Transverse colon (tissue), 4 donors: ENCODE data around the gene PRSS57. TPM values are rescaled to one million over a fixed set of nuclear protein-coding genes. Genes with fewer than 3 reads are reported as not detected.

ENCODE experiments used
- DNase-seq: peaks from one replicate; pipeline ENCODE4 v3.0.0-alpha.2; 2019
- H3K27ac ChIP-seq, 4 donors: fragments of 200-600 bp; sonication (generic); 2 replicates each; pipeline ENCODE4 v1.5.1; 2016 to 2018; ENCODE audit warnings: inconsistent platforms in 4 of 4
- H3K27me3 ChIP-seq: fragments of 200-600 bp; sonication (generic); 2 replicates; pipeline ENCODE4 v1.5.1; 2017; ENCODE audit warnings: inconsistent platforms
- H3K36me3 ChIP-seq, 4 donors: fragments of 200-600 bp; sonication (generic); 2 replicates each; pipeline ENCODE4 v1.5.1; 2017 to 2019; ENCODE audit warnings: inconsistent platforms in 4 of 4
- H3K4me1 ChIP-seq, 4 donors: fragments of 200-600 bp; sonication (generic); 2 replicates each; pipeline ENCODE4 v1.5.1; 2017 to 2020; ENCODE audit warnings: inconsistent platforms in 4 of 4
- H3K4me3 ChIP-seq, 4 donors: fragments of 200-600 bp; sonication (generic); 1 replicate in 1 of 4; 2 replicates in 3 of 4; pipeline versions ENCODE4 v1.5.1 to v1.6.1; 2017 to 2019; ENCODE audit warnings: inconsistent platforms in 4 of 4
- H3K9me3 ChIP-seq, 2 donors: fragments of 200-600 bp; sonication (generic); 2 replicates each; pipeline ENCODE4 v1.5.1; 2017 to 2019; ENCODE audit warnings: inconsistent platforms in 2 of 2
- EP300 ChIP-seq: sonication (generic); formaldehyde crosslinking; IDR thresholded peaks from one replicate; pipeline ENCODE4 v1.6.1; 2017; ENCODE audit warnings: antibody characterized with exemption, low read depth
- POLR2A ChIP-seq: fragments of 450-650 bp; IDR thresholded peaks from one replicate; pipeline ENCODE4 v1.6.1; 2016; ENCODE audit warnings: antibody characterized with exemption, mild to moderate bottlenecking, moderate library complexity
- POLR2AphosphoS5 ChIP-seq, 3 donors: sonication (generic); formaldehyde crosslinking; IDR thresholded peaks; one replicate each; pipeline ENCODE4 v1.6.1; 2016; ENCODE audit warnings: antibody characterized with exemption in 3 of 3
- WGBS, 2 donors: methylation state at CpG; one replicate each; pipeline ENCODE4 v1.1.5; 2018; ENCODE audit warnings: low coverage in 1 of 2; 5-methylcytosine and 5-hydroxymethylcytosine counted together
- in situ Hi-C, 4 donors: fragments of 200-750 bp; cut with MboI; loops; one replicate each; pipeline versions ENCODE4 v1.15.0 to v1.15.1; 2017; ENCODE audit warnings: low sequenced_read_pairs in 3 of 4, low pct_ligation_motif_present in 1 of 4, low pct_unique_long_range_greater_than_20kb in 1 of 4
- intact Hi-C: fragments of 100-400 bp; cut with DNase I; formaldehyde crosslinking; loops from one replicate; pipeline ENCODE4 v1.15.1; 2023; ENCODE audit warnings: low total_unique reads
- total RNA-seq, 4 donors: library from RNA; depleted of rRNA; stranded (reverse); fragments of >200 nt; gene quantifications; one replicate each; pipeline ENCODE4 v1.1.0, GENCODE V29; 2016
- TF ChIP-seq, protein P1 (sequence below), 5 experiments: fragments of 200-600 bp in 3 of 5; fragments of 450-650 bp in 2 of 5; sonication (generic) in 3 of 5; IDR thresholded peaks; 1 replicate in 2 of 5; 2 replicates in 3 of 5; pipeline ENCODE4 v1.5.1; 2016 to 2017; ENCODE audit warnings: antibody characterized with exemption in 5 of 5, inconsistent platforms in 3 of 5, mild to moderate bottlenecking in 2 of 5, moderate library complexity in 1 of 5

Gene PRSS57
- total RNA-seq, 4 donors from 2014 or later = not detected

GRCh38 chr19:728011-728410 lies 32.8 kb upstream of the PRSS57 start:
- no peak for DNase-seq
- TF ChIP-seq POLR2AphosphoS5 (IDR thresholded peaks at IDR 0.05) = peak in 2 of 3 donors; percentile 15 to 16
- no peak for TF ChIP-seq EP300
- intact Hi-C loops (no loop called here), in situ Hi-C loops (no loop called here)
- H3K4me1 ChIP-seq = no peaks in the 10 kb centered on the region
- H3K27ac ChIP-seq = peak overlapping the region; percentile 24 to 48 (median 30)
- H3K4me3 ChIP-seq = no peak overlapping the region
- H3K9me3 ChIP-seq = no peaks in the 10 kb centered on the region
- 49% methylated on average over 15 of the region's 26 CpGs; no CpG with 5 or more reads in 1 of the 2 donors for WGBS, 2 donors
- peaks cover under 1% of the 10 kb centered on the region for H3K27me3 ChIP-seq
- no peaks in the 10 kb centered on the region for H3K36me3 ChIP-seq

GRCh38 chr19:726993-727956 lies 32.0 kb upstream of the PRSS57 start:
- Histone ChIP-seq H3K27ac (peak overlapping the region; percentile 24 to 48 (median 30)), H3K27me3 (peaks cover 7% of the 10 kb centered on the region), H3K4me1 (peaks cover 0 to 4% (median 0%) of the 10 kb centered on the region in 4 donors), H3K9me3 (no peaks in the 10 kb centered on the region), H3K36me3 (no peaks in the 10 kb centered on the region), H3K4me3 (no peak overlapping the region)
- intact Hi-C loops = no loop called here
- 74 to 83% methylated on average over 2 to 43 of the region's 43 CpGs for WGBS, 2 donors
- DNase-seq = no peak
- in situ Hi-C loops = no loop called here
- no peak for TF ChIP-seq EP300
- TF ChIP-seq POLR2A = no peak
- TF ChIP-seq, protein P1, sequence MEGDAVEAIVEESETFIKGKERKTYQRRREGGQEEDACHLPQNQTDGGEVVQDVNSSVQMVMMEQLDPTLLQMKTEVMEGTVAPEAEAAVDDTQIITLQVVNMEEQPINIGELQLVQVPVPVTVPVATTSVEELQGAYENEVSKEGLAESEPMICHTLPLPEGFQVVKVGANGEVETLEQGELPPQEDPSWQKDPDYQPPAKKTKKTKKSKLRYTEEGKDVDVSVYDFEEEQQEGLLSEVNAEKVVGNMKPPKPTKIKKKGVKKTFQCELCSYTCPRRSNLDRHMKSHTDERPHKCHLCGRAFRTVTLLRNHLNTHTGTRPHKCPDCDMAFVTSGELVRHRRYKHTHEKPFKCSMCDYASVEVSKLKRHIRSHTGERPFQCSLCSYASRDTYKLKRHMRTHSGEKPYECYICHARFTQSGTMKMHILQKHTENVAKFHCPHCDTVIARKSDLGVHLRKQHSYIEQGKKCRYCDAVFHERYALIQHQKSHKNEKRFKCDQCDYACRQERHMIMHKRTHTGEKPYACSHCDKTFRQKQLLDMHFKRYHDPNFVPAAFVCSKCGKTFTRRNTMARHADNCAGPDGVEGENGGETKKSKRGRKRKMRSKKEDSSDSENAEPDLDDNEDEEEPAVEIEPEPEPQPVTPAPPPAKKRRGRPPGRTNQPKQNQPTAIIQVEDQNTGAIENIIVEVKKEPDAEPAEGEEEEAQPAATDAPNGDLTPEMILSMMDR (IDR thresholded peaks at IDR 0.05) = no peak
- no peak for TF ChIP-seq POLR2AphosphoS5 (IDR thresholded peaks at IDR 0.05)

- WGBS, 2 donors = 68% methylated on average over 13 of the region's 13 CpGs; no CpG with 5 or more reads in 1 of the 2 donors
- intact Hi-C loops = no loop called here
- TF ChIP-seq, protein P1 (IDR thresholded peaks at IDR 0.05) = no peak
- TF ChIP-seq EP300 = no peak
- Histone ChIP-seq H3K27ac (no peak overlapping the region), H3K27me3 (peaks cover 19% of the 10 kb centered on the region), H3K36me3 (no peaks in the 10 kb centered on the region), H3K4me1 (peaks cover 0 to 4% (median 0%) of the 10 kb centered on the region in 4 donors), H3K4me3 (no peak overlapping the region), H3K9me3 (no peaks in the 10 kb centered on the region)
- DNase-seq = no peak
- in situ Hi-C loops = no loop called here
These were observed 30.3 kb upstream of the PRSS57 start for GRCh38 chr19:725461-726089.

DNA sequence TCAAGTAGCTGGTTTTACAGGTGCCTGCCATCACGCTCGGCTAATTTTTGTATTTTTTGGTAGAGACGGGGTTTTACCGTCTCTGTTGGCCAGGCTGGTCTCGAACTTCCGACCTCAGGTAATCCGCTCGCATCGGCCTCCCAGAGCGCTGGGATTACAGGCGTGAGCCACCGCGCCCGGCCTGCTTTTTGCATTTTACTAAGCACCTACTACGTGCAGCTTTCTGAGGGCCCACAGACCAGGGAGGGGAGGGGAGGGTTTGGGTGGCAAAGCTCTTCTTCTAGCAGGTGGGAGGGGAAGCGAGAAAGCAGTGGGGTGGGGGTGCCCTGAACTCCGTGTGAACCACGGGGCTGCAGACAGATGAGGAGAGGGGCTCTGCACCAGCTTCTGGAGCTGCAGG lies 28.5 kb upstream of the PRSS57 start:
- no peaks in the 10 kb centered on the region for H3K36me3 ChIP-seq
- H3K9me3 ChIP-seq = no peaks in the 10 kb centered on the region
- peaks cover 38% of the 10 kb centered on the region for H3K27me3 ChIP-seq
- TF ChIP-seq, protein P1 (IDR thresholded peaks at IDR 0.05) = no peak
- TF ChIP-seq POLR2AphosphoS5 (IDR thresholded peaks at IDR 0.05) = no peak
- TF ChIP-seq POLR2A = no peak
- in situ Hi-C loops = no loop called here
- DNase-seq = no peak
- H3K27ac ChIP-seq = no peak overlapping the region
- 68 to 77% methylated on average over 14 to 18 of the region's 18 CpGs for WGBS, 2 donors
- intact Hi-C loops = no loop called here
- no peak overlapping the region for H3K4me3 ChIP-seq
- peaks cover 0 to 16% (median 10%) of the 10 kb centered on the region in 4 donors for H3K4me1 ChIP-seq
